Activated CD8-positive, alpha-beta T cell treated with anti-CD3 and anti-CD28 coated beads for 36 hours (primary cell): ENCODE data around the gene MIS18BP1. TPM values are rescaled to one million over a fixed set of nuclear protein-coding genes. Genes with fewer than 3 reads are reported as not detected.
A peak's percentile ranks its signal among the peaks of the same experiment; 100 is the strongest.

Experiments
- ATAC-seq: fragments of 200-7000 bp; cut with Tn5 transposase; one replicate; pipeline ENCODE4 v1.10.0; 2021; ENCODE audit warnings: mild to moderate bottlenecking, moderate library complexity
- CTCF ChIA-PET: fragments of 350-600 bp; sonication (Branson Sonifier 250); formaldehyde crosslinking; loops from one replicate; lab custom pipeline; 2021; ENCODE audit warnings: antibody characterized with exemption; lab: Charles Lee
- POLR2A ChIA-PET: fragments of 350-600 bp; sonication (Branson Sonifier 250); formaldehyde crosslinking; loops from one replicate; lab custom pipeline; 2021; ENCODE audit warnings: antibody characterized with exemption; lab: Charles Lee
- DNase-seq: peaks from one replicate; pipeline ENCODE4 v3.0.0-alpha.2; 2020
- H3K27ac Mint-ChIP-seq: one replicate; pipeline ENCODE4 v1.8.0; 2021; ENCODE audit warnings: mild to moderate bottlenecking, mixed read lengths
- H3K27me3 Mint-ChIP-seq: one replicate; pipeline ENCODE4 v1.8.0; 2021; ENCODE audit warnings: mixed read lengths
- H3K36me3 Mint-ChIP-seq: one replicate; pipeline ENCODE4 v1.8.0; 2021; ENCODE audit warnings: low read depth, mixed read lengths
- H3K4me1 Mint-ChIP-seq: one replicate; pipeline ENCODE4 v1.8.0; 2021; ENCODE audit warnings: low read depth, mixed read lengths
- H3K4me3 Mint-ChIP-seq: one replicate; pipeline ENCODE4 v1.8.0; 2021; ENCODE audit warnings: mild to moderate bottlenecking, moderate library complexity, mixed read lengths
- H3K9me3 Mint-ChIP-seq: one replicate; pipeline ENCODE4 v1.8.0; 2021; ENCODE audit warnings: mixed read lengths
- CTCF ChIP-seq: fragments of 200-600 bp; IDR thresholded peaks from one replicate; pipeline ENCODE4 v1.8.0; 2022; ENCODE audit warnings: antibody characterized with exemption, mild to moderate bottlenecking
- intact Hi-C: fragments of 100-400 bp; cut with micrococcal nuclease; formaldehyde crosslinking; loops from one replicate; pipeline ENCODE4 v1.10.0; 2022
- total RNA-seq, 2 experiments: library from RNA; stranded (reverse); gene quantifications; one replicate each; pipeline ENCODE4 v1.2.3, GENCODE V29; 2021

Gene MIS18BP1
- total RNA-seq, 2 experiments from 2014 or later, result 51.0 to 55.8 TPM

- CTCF ChIA-PET, result interaction anchor here (1.2 kb wide), 1 partner anchor 9 kb away, joined by 4 read pairs; the partner anchor contains the start of gene MIS18BP1
- peaks cover 2% of the 10 kb centered on the region for H3K36me3 Mint-ChIP-seq
- POLR2A ChIA-PET, result no interaction called here
- intact Hi-C loops, result no loop called here
- H3K4me1 Mint-ChIP-seq, result no peaks in the 10 kb centered on the region
- H3K27me3 Mint-ChIP-seq, result no peaks in the 10 kb centered on the region
- no peak for TF ChIP-seq CTCF
- peaks cover 24% of the 10 kb centered on the region for H3K9me3 Mint-ChIP-seq
- H3K27ac Mint-ChIP-seq, result no peak overlapping the region
- ATAC-seq, result no peak
- no peak for DNase-seq
- H3K4me3 Mint-ChIP-seq, result no peak overlapping the region
Observed at GRCh38 chr14:45262637-45263036, 9.6 kb upstream of the MIS18BP1 start.

GRCh38 chr14:45261209-45261608, 8.2 kb upstream of the MIS18BP1 start:
- CTCF ChIA-PET, result no interaction called here

GRCh38 chr14:45258805-45259204, 5.8 kb upstream of the MIS18BP1 start:
- H3K27me3 Mint-ChIP-seq, result no peaks in the 10 kb centered on the region
- no peak for TF ChIP-seq CTCF
- H3K4me1 Mint-ChIP-seq, result peaks cover 7% of the 10 kb centered on the region

More at GRCh38 chr14:45261209-45261608, 8.2 kb upstream of the MIS18BP1 start:
- H3K4me1 Mint-ChIP-seq, result no peaks in the 10 kb centered on the region
- H3K27me3 Mint-ChIP-seq, result no peaks in the 10 kb centered on the region
- no peak for ATAC-seq
- no peak for TF ChIP-seq CTCF
- peaks cover 30% of the 10 kb centered on the region for H3K9me3 Mint-ChIP-seq
- DNase-seq, result no peak
- intact Hi-C loops, result no loop called here
- H3K27ac Mint-ChIP-seq, result no peak overlapping the region
- peaks cover 2% of the 10 kb centered on the region for H3K36me3 Mint-ChIP-seq
- POLR2A ChIA-PET, result no interaction called here
- no peak overlapping the region for H3K4me3 Mint-ChIP-seq

GRCh38 chr14:45258073-45258472, 5.1 kb upstream of the MIS18BP1 start:
- Mint-ChIP-seq H3K27ac (no peak overlapping the region), H3K4me1 (peaks cover 9% of the 10 kb centered on the region), H3K4me3 (no peak overlapping the region), H3K27me3 (no peaks in the 10 kb centered on the region), H3K9me3 (peaks cover 30% of the 10 kb centered on the region), H3K36me3 (peaks cover 5% of the 10 kb centered on the region)
- DNase-seq, result no peak
- CTCF ChIA-PET, result interaction anchor here (2.4 kb wide), 1 partner anchor 11 kb away, joined by 12 read pairs; no protein-coding TSS in a partner anchor
- intact Hi-C loops, result loop anchor here (10.0 kb wide), 1 partner anchor 363 kb away; a partner anchor contains a TSS
- no peak for TF ChIP-seq CTCF
- no peak for ATAC-seq
- POLR2A ChIA-PET, result interaction anchor here (0.7 kb wide), 1 partner anchor 158 kb away, joined by 4 read pairs; no protein-coding TSS in a partner anchor

More at GRCh38 chr14:45258805-45259204, 5.8 kb upstream of the MIS18BP1 start:
- DNase-seq, result no peak
- POLR2A ChIA-PET, result no interaction called here
- Mint-ChIP-seq H3K4me3 (no peak overlapping the region), H3K9me3 (peaks cover 30% of the 10 kb centered on the region), H3K36me3 (peaks cover 2% of the 10 kb centered on the region), H3K27ac (no peak overlapping the region)
- CTCF ChIA-PET, result interaction anchor here (2.4 kb wide), 1 partner anchor 10 kb away, joined by 12 read pairs; no protein-coding TSS in a partner anchor
- intact Hi-C loops, result loop anchor here (10.0 kb wide), 1 partner anchor 364 kb away; a partner anchor contains a TSS
- no peak for ATAC-seq

GRCh38 chr14:45254771-45255170, 1.8 kb upstream of the MIS18BP1 start:
- Mint-ChIP-seq H3K27me3 (no peaks in the 10 kb centered on the region), H3K4me1 (peaks cover 24% of the 10 kb centered on the region), H3K4me3 (peak overlapping the region; percentile 91), H3K9me3 (peaks cover 26% of the 10 kb centered on the region), H3K36me3 (peaks cover 15% of the 10 kb centered on the region), H3K27ac (peak overlapping the region; percentile 96)
- POLR2A ChIA-PET, result interaction anchor here (2.7 kb wide), 1 partner anchor 30 kb away, joined by 7 read pairs; no protein-coding TSS in a partner anchor
- no peak for TF ChIP-seq CTCF
- CTCF ChIA-PET, result interaction anchor here (4.0 kb wide), 1 partner anchor 14 kb away, joined by 20 read pairs; no protein-coding TSS in a partner anchor
- ATAC-seq, result no peak
- intact Hi-C loops, result loop anchor here (5.0 to 10.0 kb wide), 3 partner anchors 117 to 360 kb away; partner anchors contain the start of genes FANCM, KLHL28 and TOGARAM1
- DNase-seq, result no peak
